ENCODE data around the gene FCN2. TPM values are rescaled to one million over a fixed set of nuclear protein-coding genes. Genes with fewer than 3 reads are reported as not detected.
"Not testable (repeated sequence)": the region's sequence is repeated elsewhere in the genome, so short reads cannot be mapped to it uniquely, and the experiment has no call there.

Gene FCN2
- total and polyA plus RNA-seq, 7 donors, result 0.07 TPM; not detected in 6

GRCh38 chr9:134854541-134854981 is 26.0 kb upstream of the FCN2 start:
- no peak for DNase-seq
- H3K27ac ChIP-seq, result no peak overlapping the region
- no peak for ATAC-seq
- no peaks in the 10 kb centered on the region for H3K9me3 ChIP-seq
- H3K4me1 ChIP-seq, result no peaks in the 10 kb centered on the region
- no peaks in the 10 kb centered on the region for H3K36me3 ChIP-seq (ENCODE audit: insufficient read depth in 1 of 2, low read depth in 1 of 2)
- no peak overlapping the region for H3K4me3 ChIP-seq
- no peak for TF ChIP-seq CTCF (IDR thresholded peaks at IDR 0.05)
- WGBS, 3 donors, result 79 to 89% (median 81%) methylated on average over 11 of the region's 11 CpGs
- H3K27me3 ChIP-seq (ENCODE audit: insufficient read depth in 3 of 3, low read length in 2 of 3), result peaks cover 0 to 16% (median 4%) of the 10 kb centered on the region in 3 donors
- intact Hi-C loops (cut with DNase I), result no loop called here

- no peaks in the 10 kb centered on the region for H3K9me3 ChIP-seq
- H3K27me3 ChIP-seq (ENCODE audit: insufficient read depth in 3 of 3, low read length in 2 of 3), result peaks cover 0 to 16% (median 2%) of the 10 kb centered on the region in 3 donors
- ATAC-seq (no peak), DNase-seq (no peak)
- H3K4me1 ChIP-seq, result no peaks in the 10 kb centered on the region
- no peak overlapping the region for H3K27ac ChIP-seq
- H3K36me3 ChIP-seq (ENCODE audit: insufficient read depth in 1 of 2, low read depth in 1 of 2), result no peaks in the 10 kb centered on the region
- H3K4me3 ChIP-seq, result no peak overlapping the region
- whole genome bisulfite sequencing, 3 donors, result 59 to 65% (median 62%) methylated on average over 18 of the region's 18 CpGs
- TF ChIP-seq CTCF (IDR thresholded peaks at IDR 0.05), result no peak
- intact Hi-C loops (cut with DNase I), result no loop called here
Measured at GRCh38 chr9:134855231-134855899, 25.2 kb upstream of the FCN2 start.

- no peaks in the 10 kb centered on the region for H3K9me3 ChIP-seq
- WGBS, 3 donors, result 72 to 76% (median 73%) methylated on average over 9 of the region's 9 CpGs
- H3K4me3 ChIP-seq, result no peak overlapping the region
- no peak for TF ChIP-seq CTCF (IDR thresholded peaks at IDR 0.05)
- intact Hi-C loops (cut with DNase I), result no loop called here
- no peaks in the 10 kb centered on the region for H3K4me1 ChIP-seq
- no peak for ATAC-seq
- no peaks in the 10 kb centered on the region for H3K36me3 ChIP-seq (ENCODE audit: insufficient read depth in 1 of 2, low read depth in 1 of 2)
- H3K27me3 ChIP-seq (ENCODE audit: insufficient read depth in 3 of 3, low read length in 2 of 3), result peaks cover 0 to 16% (median 2%) of the 10 kb centered on the region in 3 donors
- H3K27ac ChIP-seq, result no peak overlapping the region
- no peak for DNase-seq
Measured at GRCh38 chr9:134855900-134856377, 24.7 kb upstream of the FCN2 start.

GRCh38 chr9:134857451-134857850 is 23.2 kb upstream of the FCN2 start:
- H3K36me3 ChIP-seq (ENCODE audit: insufficient read depth in 1 of 2, low read depth in 1 of 2); intact Hi-C loops (cut with DNase I); DNase-seq; H3K4me3 ChIP-seq; ATAC-seq; H3K4me1 ChIP-seq; H3K27ac ChIP-seq; H3K9me3 ChIP-seq: not testable (repeated sequence)
- peaks cover 0 to 16% (median 2%) of the 10 kb centered on the region in 3 donors for H3K27me3 ChIP-seq (ENCODE audit: insufficient read depth in 3 of 3, low read length in 2 of 3)
- WGBS, 3 donors, result 94 to 100% (median 98%) methylated on average over 2 of the region's 2 CpGs

- no peaks in the 10 kb centered on the region for H3K36me3 ChIP-seq (ENCODE audit: insufficient read depth in 1 of 2, low read depth in 1 of 2)
- DNase-seq, result no peak
- H3K9me3 ChIP-seq, result no peaks in the 10 kb centered on the region
- no peaks in the 10 kb centered on the region for H3K4me1 ChIP-seq
- ATAC-seq, result no peak
- H3K4me3 ChIP-seq, result no peak overlapping the region
- H3K27ac ChIP-seq, result no peak overlapping the region
- 49 to 57% (median 51%) methylated on average over 11 of the region's 11 CpGs for WGBS, 3 donors
- TF ChIP-seq CTCF (IDR thresholded peaks at IDR 0.05), result no peak
- peaks cover 0 to 11% (median 2%) of the 10 kb centered on the region in 3 donors for H3K27me3 ChIP-seq (ENCODE audit: insufficient read depth in 3 of 3, low read length in 2 of 3)
- intact Hi-C loops (cut with DNase I), result no loop called here
Measured at GRCh38 chr9:134858051-134858841, 22.4 kb upstream of the FCN2 start.
